Measurements from ENCODE around the gene TRIM38. TPM values are rescaled to one million over a fixed set of nuclear protein-coding genes. Genes with fewer than 3 reads are reported as not detected.

The TRIM38 gene
- total RNA-seq, 4 donors from 2014 or later, result 4.7 to 8.0 (median 6.5) TPM

DNA sequence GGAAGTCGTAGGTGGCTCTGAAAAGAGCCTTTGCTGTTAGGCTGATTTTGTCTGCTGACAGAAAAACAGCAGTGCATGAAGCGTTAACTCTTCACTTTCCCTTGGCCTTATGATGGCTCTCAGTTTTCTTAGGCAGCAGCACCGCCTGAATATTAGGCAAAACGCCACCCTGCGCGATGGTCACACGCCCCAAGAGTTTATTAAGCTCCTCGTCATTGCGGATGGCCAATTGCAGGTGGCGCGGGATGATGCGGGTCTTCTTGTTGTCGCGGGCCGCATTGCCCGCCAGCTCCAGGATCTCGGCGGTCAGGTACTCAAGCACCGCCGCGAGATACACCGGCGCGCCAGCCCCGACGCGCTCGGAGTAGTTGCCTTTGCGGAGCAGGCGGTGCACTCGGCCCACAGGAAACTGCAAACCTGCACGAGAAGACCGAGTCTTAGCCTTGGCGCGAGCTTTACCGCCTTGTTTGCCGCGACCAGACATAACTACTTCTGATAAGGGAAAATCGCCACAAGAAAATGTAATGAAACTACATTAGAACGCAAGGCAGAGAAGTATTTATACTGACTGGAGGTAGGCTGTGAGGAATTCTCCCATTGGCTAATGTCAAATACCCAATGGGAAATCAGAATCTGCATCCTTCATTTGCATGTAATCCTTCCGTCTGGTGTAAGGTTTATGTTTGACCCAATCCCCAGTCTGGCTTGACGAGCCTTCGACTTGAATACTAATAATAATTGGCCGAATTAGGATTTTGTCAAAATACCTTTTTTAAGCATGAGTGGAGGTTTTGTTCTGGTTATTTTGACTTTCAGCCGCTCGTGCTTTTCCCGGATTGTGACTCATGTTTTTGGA lies 70.7 kb downstream of the TRIM38 start:
- TF ChIP-seq POLR2A (IDR thresholded peaks at IDR 0.05), result no peak
- TF ChIP-seq, protein P1, sequence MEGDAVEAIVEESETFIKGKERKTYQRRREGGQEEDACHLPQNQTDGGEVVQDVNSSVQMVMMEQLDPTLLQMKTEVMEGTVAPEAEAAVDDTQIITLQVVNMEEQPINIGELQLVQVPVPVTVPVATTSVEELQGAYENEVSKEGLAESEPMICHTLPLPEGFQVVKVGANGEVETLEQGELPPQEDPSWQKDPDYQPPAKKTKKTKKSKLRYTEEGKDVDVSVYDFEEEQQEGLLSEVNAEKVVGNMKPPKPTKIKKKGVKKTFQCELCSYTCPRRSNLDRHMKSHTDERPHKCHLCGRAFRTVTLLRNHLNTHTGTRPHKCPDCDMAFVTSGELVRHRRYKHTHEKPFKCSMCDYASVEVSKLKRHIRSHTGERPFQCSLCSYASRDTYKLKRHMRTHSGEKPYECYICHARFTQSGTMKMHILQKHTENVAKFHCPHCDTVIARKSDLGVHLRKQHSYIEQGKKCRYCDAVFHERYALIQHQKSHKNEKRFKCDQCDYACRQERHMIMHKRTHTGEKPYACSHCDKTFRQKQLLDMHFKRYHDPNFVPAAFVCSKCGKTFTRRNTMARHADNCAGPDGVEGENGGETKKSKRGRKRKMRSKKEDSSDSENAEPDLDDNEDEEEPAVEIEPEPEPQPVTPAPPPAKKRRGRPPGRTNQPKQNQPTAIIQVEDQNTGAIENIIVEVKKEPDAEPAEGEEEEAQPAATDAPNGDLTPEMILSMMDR (IDR thresholded peaks at IDR 0.05), result no peak
- intact Hi-C loops (cut with DNase I; ENCODE audit: low total_unique reads), result no loop called here
- DNase-seq (ENCODE audit: low spot score in 2 of 2), result peak in 1 of 2 donors; percentile 92
- 0% methylated on average over 31 to 46 of the region's 47 CpGs for WGBS, 2 donors
- peak overlapping the region; percentile 20 for H3K4me3 ChIP-seq (ENCODE audit: low read depth, poor library complexity, severe bottlenecking)

DNA sequence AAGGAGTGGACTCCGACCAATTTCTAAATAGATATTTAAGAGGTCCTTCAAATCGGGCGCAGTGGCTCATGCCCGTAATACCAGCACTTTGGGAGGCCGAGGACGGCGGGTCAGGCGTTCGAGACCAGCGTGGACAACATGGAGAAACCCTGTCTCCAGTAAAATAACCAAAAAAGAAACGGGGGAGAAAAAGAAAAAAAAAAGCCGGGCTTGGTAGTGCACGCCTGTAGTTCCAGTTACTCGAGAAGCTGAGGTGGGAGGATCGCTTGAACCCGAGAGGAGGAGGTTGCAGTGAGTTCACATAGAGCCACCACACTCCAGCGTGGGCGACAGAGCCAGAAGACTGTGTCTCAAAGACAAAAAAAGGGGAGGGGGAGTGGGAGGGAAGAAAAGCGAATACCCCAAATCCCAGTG lies 71.3 kb downstream of the TRIM38 start:
- H3K4me3 ChIP-seq (ENCODE audit: low read depth, poor library complexity, severe bottlenecking), result no peak overlapping the region
- intact Hi-C loops (cut with DNase I; ENCODE audit: low total_unique reads), result no loop called here
- WGBS, 2 donors, result 2 to 7% methylated on average over 19 of the region's 19 CpGs
- TF ChIP-seq, protein P1 (IDR thresholded peaks at IDR 0.05), result no peak
- TF ChIP-seq POLR2A (IDR thresholded peaks at IDR 0.05), result no peak
- DNase-seq (ENCODE audit: low spot score in 2 of 2), result peak in 1 of 2 donors; percentile 91

DNA sequence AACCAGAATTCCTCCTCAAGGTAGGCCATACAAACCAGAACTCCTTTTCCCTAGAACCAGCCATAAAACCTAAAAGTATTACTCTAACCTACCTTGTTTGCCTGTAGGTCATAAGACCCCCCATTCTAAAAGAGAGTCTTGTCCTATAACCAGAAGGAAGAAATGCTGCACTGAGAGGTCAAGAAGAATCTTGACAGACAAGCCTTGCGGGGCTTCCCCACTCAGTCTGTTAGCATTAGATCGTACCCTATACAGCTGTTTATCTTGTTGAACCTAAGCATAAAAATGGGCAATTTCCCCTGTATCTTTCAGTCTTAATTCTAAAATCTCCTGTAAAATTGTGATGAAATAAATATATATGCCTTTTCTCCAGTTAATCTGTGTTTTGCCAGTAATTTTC lies 72.3 kb downstream of the TRIM38 start:
- intact Hi-C loops (cut with DNase I; ENCODE audit: low total_unique reads), result no loop called here
- no peak overlapping the region for H3K4me3 ChIP-seq (ENCODE audit: low read depth, poor library complexity, severe bottlenecking)
- no peak for TF ChIP-seq POLR2A (IDR thresholded peaks at IDR 0.05)
- no peak for DNase-seq (ENCODE audit: low spot score in 2 of 2)
- 91 to 95% methylated on average over 2 of the region's 2 CpGs for WGBS, 2 donors

Other genes starting within 250 kb of the TRIM38 start
- gene SLC17A4, start 208.1 kb upstream of the TRIM38 start, total RNA-seq, result not detected
- gene SLC17A1, start 130.8 kb upstream of the TRIM38 start, total RNA-seq, result not detected
- gene SLC17A3, start 88.6 kb upstream of the TRIM38 start, total RNA-seq, result not detected
- gene SLC17A2, start 32.1 kb upstream of the TRIM38 start, total RNA-seq, result not detected
- gene HFE, start 124.6 kb downstream of the TRIM38 start, total RNA-seq, result 1 to 10 TPM; 4.2 to 6.8 (median 5.5) TPM

Data from lower leg skin (tissue), 4 donors.